H1 (cell line): Measurements from ENCODE around the gene REL. TPM values are rescaled to one million over a fixed set of nuclear protein-coding genes. Genes with fewer than 3 reads are reported as not detected.

Source experiments
- CTCF ChIA-PET: fragments of 300-600 bp; sonication (Branson Sonifier 250); formaldehyde crosslinking; loops from one replicate; lab custom pipeline; 2021; ENCODE audit not compliant: partially characterized antibody; lab: Charles Lee
- POLR2A ChIA-PET: fragments of 300-600 bp; sonication (Branson Sonifier 250); formaldehyde crosslinking; loops from one replicate; lab custom pipeline; 2021; ENCODE audit warnings: inconsistent platforms; ENCODE audit not compliant: partially characterized antibody; lab: Charles Lee
- DNase-seq, 2 experiments: peaks; one replicate each; pipeline versions ENCODE4 v3.0.0 to v3.0.0-alpha.2; 2010 to 2022; ENCODE audit warnings: low spot score in 2 of 2, low read depth in 1 of 2, mixed read lengths in 1 of 2
- FAIRE-seq: peaks from 2 replicates; lab custom pipeline; 2011; peaks lifted over from hg19 to GRCh38; lab: Jason Lieb, UNC
- H2AFZ ChIP-seq: 2 replicates; pipeline ENCODE4 v1.8.1; 2012; ENCODE audit warnings: low read length, inconsistent platforms
- H2AK5ac ChIP-seq: 2 replicates; pipeline ENCODE4 v1.6.1; 2013; ENCODE audit warnings: low read depth, low read length
- H2BK120ac ChIP-seq: replicated peaks from 2 replicates; pipeline ENCODE3; 2013; ENCODE audit warnings: low read depth, low read length, inconsistent platforms
- H2BK12ac ChIP-seq: 2 replicates; pipeline ENCODE4 v1.6.1; 2013; ENCODE audit warnings: low read depth, low read length
- H2BK15ac ChIP-seq: 2 replicates; pipeline ENCODE4 v1.6.1; 2013; ENCODE audit warnings: low read length
- H2BK20ac ChIP-seq: 2 replicates; pipeline ENCODE4 v1.6.1; 2013; ENCODE audit warnings: low read length
- H2BK5ac ChIP-seq: 2 replicates; pipeline ENCODE4 v1.6.1; 2013; ENCODE audit warnings: low read depth, low read length
- H3K14ac ChIP-seq: 2 replicates; pipeline ENCODE4 v1.6.1; 2013; ENCODE audit warnings: inconsistent platforms; ENCODE audit not compliant: insufficient read length
- H3K18ac ChIP-seq: 2 replicates; pipeline ENCODE4 v1.6.1; 2013; ENCODE audit warnings: low read length; ENCODE audit errors: extremely low read depth
- H3K23ac ChIP-seq: 2 replicates; pipeline ENCODE4 v1.6.1; 2013; ENCODE audit warnings: inconsistent platforms; ENCODE audit not compliant: insufficient read length
- H3K23me2 ChIP-seq: 2 replicates; pipeline ENCODE4 v1.6.1; 2013; ENCODE audit warnings: low read depth, low read length
- H3K27ac ChIP-seq: 2 replicates; pipeline ENCODE4 v1.6.1; 2011; ENCODE audit warnings: low read depth, low read length, inconsistent platforms
- H3K27me3 ChIP-seq, 4 experiments: replicated peaks in 1 of 4; 1 replicate in 1 of 4; 2 replicates in 3 of 4; pipeline versions ENCODE4 v1.6.1 to v1.8.1; 2011 to 2013; ENCODE audit warnings: low read length in 3 of 4, mild to moderate bottlenecking in 3 of 4, inconsistent platforms in 2 of 4, mixed read lengths in 2 of 4, moderate library complexity in 1 of 4; ENCODE audit not compliant: control insufficient read depth in 3 of 4, insufficient read depth in 3 of 4; ENCODE audit errors: extremely low read depth in 1 of 4
- H3K36me3 ChIP-seq, 4 experiments: 2 replicates each; pipeline versions ENCODE4 v1.6.1 to v1.8.1; 2011 to 2013; ENCODE audit warnings: mild to moderate bottlenecking in 4 of 4, low read length in 3 of 4, moderate library complexity in 2 of 4, control low read depth in 1 of 4, inconsistent platforms in 1 of 4; ENCODE audit not compliant: insufficient read depth in 4 of 4, control insufficient read depth in 2 of 4
- H3K4ac ChIP-seq: replicated peaks from 2 replicates; pipeline ENCODE3; 2013; ENCODE audit warnings: low read length, low read depth, mixed read lengths, inconsistent platforms; ENCODE audit not compliant: insufficient read length
- H3K4me1 ChIP-seq, 4 experiments: replicated peaks in 1 of 4; 1 replicate in 1 of 4; 2 replicates in 3 of 4; pipeline versions ENCODE4 v1.6.1 to v1.8.1; 2011 to 2013; ENCODE audit warnings: low read length in 3 of 4, inconsistent platforms in 2 of 4, mixed read lengths in 1 of 4; ENCODE audit not compliant: insufficient read depth in 4 of 4, control insufficient read depth in 3 of 4
- H3K4me2 ChIP-seq, 2 experiments: 2 replicates each; pipeline versions ENCODE4 v1.6.1 to v1.8.1; 2011 to 2013; ENCODE audit warnings: low read depth in 2 of 2, low read length in 2 of 2, control low read depth in 1 of 2, inconsistent platforms in 1 of 2, mild to moderate bottlenecking in 1 of 2; ENCODE audit not compliant: insufficient read depth in 1 of 2
- H3K4me3 ChIP-seq, 4 experiments: fragments of 200-600, 300-600 bp in 1 of 4; sonication (generic), shearing (Covaris generic), sonication (Bioruptor Twin) in 1 of 4; 2 replicates each; pipeline versions ENCODE4 v1.5.1 to v1.8.1; 2011 to 2016; ENCODE audit warnings: low read length in 4 of 4, low read depth in 3 of 4, control low read depth in 2 of 4, inconsistent platforms in 2 of 4, mild to moderate bottlenecking in 2 of 4, mixed read lengths in 1 of 4, moderate library complexity in 1 of 4; ENCODE audit not compliant: insufficient read depth in 2 of 4; ENCODE audit errors: extremely low read depth in 1 of 4
- H3K56ac ChIP-seq: replicated peaks from 2 replicates; pipeline ENCODE3; 2013; ENCODE audit warnings: low read depth, mild to moderate bottlenecking, mixed read lengths, low read length, inconsistent platforms; ENCODE audit not compliant: insufficient read length
- H3K79me1 ChIP-seq: 2 replicates; pipeline ENCODE4 v1.6.1; 2013; ENCODE audit warnings: low read depth, low read length, control low read depth
- H3K79me2 ChIP-seq, 2 experiments: 2 replicates each; pipeline versions ENCODE4 v1.6.1 to v1.8.1; 2012 to 2013; ENCODE audit warnings: low read length in 2 of 2, mild to moderate bottlenecking in 2 of 2, inconsistent platforms in 1 of 2; ENCODE audit not compliant: insufficient read depth in 2 of 2, control insufficient read depth in 1 of 2
- H3K9ac ChIP-seq, 4 experiments: replicated peaks in 1 of 4; 1 replicate in 1 of 4; 2 replicates in 3 of 4; pipeline versions ENCODE4 v1.6.1 to v1.8.1; 2011 to 2013; ENCODE audit warnings: low read depth in 3 of 4, low read length in 3 of 4, control low read depth in 2 of 4, mild to moderate bottlenecking in 2 of 4, moderate library complexity in 2 of 4, inconsistent platforms in 1 of 4; ENCODE audit errors: extremely low read depth in 1 of 4
- H3K9me3 ChIP-seq, 2 experiments: 2 replicates each; pipeline versions ENCODE4 v1.6.1 to v1.8.1; 2012 to 2013; ENCODE audit warnings: mild to moderate bottlenecking in 2 of 2, moderate library complexity in 2 of 2, control low read depth in 1 of 2, inconsistent platforms in 1 of 2, low read depth in 1 of 2, low read length in 1 of 2, mixed read lengths in 1 of 2; ENCODE audit not compliant: insufficient read depth in 2 of 2
- H4K20me1 ChIP-seq, 2 experiments: replicated peaks in 1 of 2; 2 replicates each; pipeline versions ENCODE3 to v1.8.1; 2011 to 2013; ENCODE audit warnings: inconsistent platforms in 2 of 2, low read length in 2 of 2, mild to moderate bottlenecking in 1 of 2; ENCODE audit not compliant: insufficient read depth in 2 of 2, control insufficient read depth in 1 of 2
- H4K5ac ChIP-seq: 2 replicates; pipeline ENCODE4 v1.6.1; 2013; ENCODE audit warnings: low read length, low read depth, mixed read lengths, inconsistent platforms; ENCODE audit not compliant: insufficient read length
- H4K8ac ChIP-seq: 2 replicates; pipeline ENCODE4 v1.8.0; 2013; ENCODE audit warnings: mild to moderate bottlenecking, moderate library complexity, low read length, inconsistent platforms; ENCODE audit not compliant: insufficient read depth; ENCODE audit errors: extremely low read depth
- H4K91ac ChIP-seq: replicated peaks from 2 replicates; pipeline ENCODE3; 2013; ENCODE audit warnings: low read length, mixed read lengths, inconsistent platforms; ENCODE audit not compliant: insufficient read length
- ATF3 ChIP-seq: IDR thresholded peaks from 2 replicates; pipeline ENCODE4 v1.6.1; 2011; ENCODE audit warnings: low read depth, mild to moderate bottlenecking, low read length; ENCODE audit not compliant: insufficient read depth
- CEBPB ChIP-seq: IDR thresholded peaks from 2 replicates; pipeline ENCODE4 v1.6.1; 2012; ENCODE audit warnings: low read depth, low read length
- CHD2 ChIP-seq: IDR thresholded peaks from 2 replicates; pipeline ENCODE4 v1.6.1; 2012; ENCODE audit warnings: low read length, improper control_type of control experiment
- FOSL1 ChIP-seq: IDR thresholded peaks from 2 replicates; pipeline ENCODE4 v1.6.1; 2011; ENCODE audit warnings: mild to moderate bottlenecking, low read depth, low read length, moderate library complexity; ENCODE audit not compliant: insufficient read depth
- GABPA ChIP-seq: IDR thresholded peaks from 2 replicates; pipeline ENCODE4 v1.6.1; 2011; ENCODE audit warnings: mild to moderate bottlenecking, low read length, moderate library complexity, borderline replicate concordance; ENCODE audit not compliant: insufficient read depth
- HDAC6 ChIP-seq: IDR thresholded peaks from one replicate; pipeline ENCODE4 v1.7.1; 2012; ENCODE audit warnings: low read depth, mild to moderate bottlenecking, inconsistent platforms, low read length, moderate library complexity
- NRF1 ChIP-seq: IDR thresholded peaks from 2 replicates; pipeline ENCODE4 v1.6.1; 2011; ENCODE audit warnings: mild to moderate bottlenecking, low read depth, low read length, improper control_type of control experiment
- POLR2A ChIP-seq, 2 experiments: IDR thresholded peaks; 1 replicate in 1 of 2; 2 replicates in 1 of 2; pipeline ENCODE4 v1.6.1; 2011; ENCODE audit warnings: low read depth in 2 of 2, low read length in 2 of 2, mild to moderate bottlenecking in 2 of 2; ENCODE audit errors: control extremely low read depth in 1 of 2
- SIRT6 ChIP-seq: IDR thresholded peaks from one replicate; pipeline ENCODE4 v1.7.1; 2012; ENCODE audit warnings: low read length, inconsistent platforms
- SIX5 ChIP-seq: IDR thresholded peaks from 2 replicates; pipeline ENCODE4 v1.6.1; 2011; ENCODE audit warnings: mild to moderate bottlenecking, low read depth, low read length
- SUZ12 ChIP-seq: fragments of 200-600 bp; sonication (generic); IDR thresholded peaks from 2 replicates; pipeline ENCODE4 v1.6.1; 2012; ENCODE audit warnings: mild to moderate bottlenecking, inconsistent platforms, low read length, moderate library complexity, mixed read lengths
- TAF7 ChIP-seq: optimal IDR thresholded peaks from 2 replicates; pipeline ENCODE3; 2011; ENCODE audit warnings: low read depth, mild to moderate bottlenecking, inconsistent platforms, low read length, moderate library complexity, borderline replicate concordance
- USF2 ChIP-seq: IDR thresholded peaks from 2 replicates; pipeline ENCODE4 v1.6.1; 2011; ENCODE audit warnings: low read length, improper control_type of control experiment
- WGBS, 2 experiments: shearing (Covaris generic) in 1 of 2; methylation state at CpG; one replicate each; pipeline versions ENCODE4 v1.1.6 to v1.1.7; 2013 to 2015; ENCODE audit warnings: low lambda C conversion rate in 2 of 2, mixed read lengths in 2 of 2, inconsistent platforms in 1 of 2, low coverage in 1 of 2, missing lambda C conversion rate in 1 of 2; ENCODE audit not compliant: insufficient replicate concordance in 2 of 2, insufficient coverage in 1 of 2, insufficient read length in 1 of 2; ENCODE audit errors: extremely low coverage in 1 of 2, missing lambda C conversion rate in 1 of 2; 5-methylcytosine and 5-hydroxymethylcytosine counted together
- polyA plus RNA-seq, 7 experiments: library from polyadenylated mRNA; depleted of rRNA in 3 of 7; stranded (reverse) in 5 of 7; unstranded in 2 of 7; fragments of >200 nt in 5 of 7; fragments of 200-250 nt in 2 of 7; gene quantifications; 1 replicate in 5 of 7; 2 replicates in 1 of 7; 4 replicates in 1 of 7; pipeline versions ENCODE4 v1.2.1 to v1.2.3, GENCODE V29; 2011 to 2013; ENCODE audit warnings: missing spikeins in 2 of 7, mixed read lengths in 2 of 7
- total RNA-seq: library from RNA; stranded (reverse); fragmentation: NEBNext Ultra II Directional; extraction: Animal tissue kit (Norgen Biotek cat#: 25700); gene quantifications from 2 replicates; pipeline ENCODE4 v1.2.1, GENCODE V29; 2021

The REL gene
- total and polyA plus RNA-seq, 2 of the 8 experiments (the other 6 are each of a cell fraction or from before 2014, with no cell fraction given) = 1.5 to 7.5 TPM

GRCh38 chr2:60861736-60862135 is 19.6 kb upstream of the REL start:
- Histone ChIP-seq H4K8ac (no peak overlapping the region), H3K79me1 (no peaks in the 10 kb centered on the region), H4K20me1 (no peaks in the 10 kb centered on the region), H3K14ac (no peak overlapping the region), H3K4ac (no peak overlapping the region), H2AK5ac (no peak overlapping the region), H4K5ac (no peak overlapping the region), H3K36me3 (no peaks in the 10 kb centered on the region), H3K56ac (no peak overlapping the region), H3K27ac (no peak overlapping the region), H3K9me3 (no peaks in the 10 kb centered on the region), H2BK120ac (no peak overlapping the region), H2AFZ (no peak overlapping the region), H3K18ac (no peak overlapping the region), H3K4me1 (no peaks in the 10 kb centered on the region), H2BK20ac (no peak overlapping the region), H4K91ac (no peak overlapping the region), H3K23ac (no peak overlapping the region), H2BK12ac (no peak overlapping the region), H3K4me2 (no peak overlapping the region), H3K27me3 (no peaks in the 10 kb centered on the region), H2BK15ac (no peak overlapping the region), H3K79me2 (no peaks in the 10 kb centered on the region), H3K4me3 (no peak overlapping the region), H3K9ac (no peak overlapping the region), H2BK5ac (no peak overlapping the region), H3K23me2 (no peaks in the 10 kb centered on the region)
- CTCF ChIA-PET = interaction anchor here (0.9 to 1.1 kb wide), 2 partner anchors 60 to 144 kb away, joined by 3 read pairs; no protein-coding TSS in a partner anchor
- FAIRE-seq (no peak), DNase-seq (no peak)
- POLR2A ChIA-PET = no interaction called here
- no peak for TF ChIP-seq CHD2
- no peak for TF ChIP-seq NRF1
- TF ChIP-seq USF2 = no peak
- no peak for TF ChIP-seq GABPA
- TF ChIP-seq CEBPB = no peak
- no peak for TF ChIP-seq POLR2A (IDR thresholded peaks at IDR 0.05; ENCODE audit: control extremely low read depth in 1 of 2, low read depth in 2 of 2, low read length in 2 of 2)
- no peak for TF ChIP-seq SIRT6
- no peak for TF ChIP-seq HDAC6
- TF ChIP-seq SIX5 = no peak
- no peak for TF ChIP-seq FOSL1
- no peak for TF ChIP-seq ATF3
- TF ChIP-seq TAF7 = no peak
- no peak for TF ChIP-seq SUZ12
- 85% methylated on average over 5 of the region's 5 CpGs; no CpG with 5 or more reads in 1 of the 2 experiments for WGBS, 2 experiments
